Measurements from ENCODE around the gene SNIP1.
"Not testable (repeated sequence)": the region's sequence is repeated elsewhere in the genome, so short reads cannot be mapped to it uniquely, and the experiment has no call there.

SNIP1 gene

DNA sequence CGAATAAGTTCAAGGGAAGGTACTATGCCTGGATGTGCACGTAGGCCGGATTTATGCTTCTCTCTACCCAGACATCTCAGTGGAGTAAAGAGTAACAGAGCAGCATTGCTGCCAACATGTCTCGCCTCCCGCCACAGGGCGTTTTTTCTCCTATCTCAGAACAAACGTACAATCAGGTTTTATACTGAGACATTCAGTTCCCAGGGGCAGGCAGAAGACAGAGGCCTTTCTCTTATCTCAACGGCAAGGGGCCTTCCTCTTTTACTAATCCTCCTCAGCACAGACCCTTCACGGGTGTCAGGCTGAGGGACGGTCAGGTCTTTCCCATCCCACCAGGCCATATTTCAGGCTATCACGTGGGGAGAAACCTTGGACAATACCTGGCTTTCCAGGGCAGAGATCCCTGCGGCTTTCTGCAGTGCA is 5.9 kb upstream of the SNIP1 start:
- not testable (repeated sequence) for FAIRE-seq; DNase-seq (ENCODE audit: low spot score)

- no peak for DNase-seq (ENCODE audit: low spot score)
- FAIRE-seq, result no peak
Observed at GRCh38 chr1:37559080-37559479, 5.0 kb upstream of the SNIP1 start.

- FAIRE-seq (no peak), DNase-seq (ENCODE audit: low spot score) (no peak)
Observed at GRCh38 chr1:37558411-37558810, 4.3 kb upstream of the SNIP1 start.

GRCh38 chr1:37557402-37557801 is 3.3 kb upstream of the SNIP1 start:
- FAIRE-seq, result no peak
- DNase-seq (ENCODE audit: low spot score), result no peak

DNA sequence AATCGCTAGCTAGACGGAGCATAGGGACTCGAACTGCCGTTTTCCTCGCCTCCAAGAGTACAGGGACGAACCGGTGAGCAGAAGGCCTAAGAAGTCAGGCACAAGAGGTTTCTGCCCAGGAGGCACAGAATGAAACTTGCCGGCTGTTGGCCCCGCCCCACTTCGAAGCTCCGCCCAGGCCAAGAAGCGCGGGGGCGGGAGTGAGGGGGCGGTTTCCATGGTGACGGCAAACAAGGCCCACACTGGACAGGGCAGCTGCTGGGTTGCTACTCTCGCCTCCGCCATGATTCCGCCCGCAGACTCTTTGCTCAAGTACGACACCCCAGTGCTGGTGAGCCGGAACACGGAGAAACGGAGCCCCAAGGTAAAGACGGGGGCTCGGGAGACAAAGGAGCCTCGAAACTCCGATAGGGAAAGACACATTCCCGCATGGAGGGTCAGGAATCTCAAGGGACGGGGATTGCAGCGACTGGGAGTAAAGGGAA is 2.7 kb upstream of the SNIP1 start, which contains the start of gene DNALI1:
TSS of gene DNALI1 (plus strand) at position 229 of the 485 bp plus-strand sequence. CDS start at position 284, 55 bp downstream.
- no peak for FAIRE-seq
- DNase-seq (ENCODE audit: low spot score), result peak; percentile 55

GRCh38 chr1:37553598-37553926 is 531 bp downstream of the SNIP1 start:
- DNase-seq (ENCODE audit: low spot score) (no peak), FAIRE-seq (no peak)

GRCh38 chr1:37549341-37549740 is 4.8 kb downstream of the SNIP1 start:
- no peak for DNase-seq (ENCODE audit: low spot score)
- FAIRE-seq, result no peak

- DNase-seq (ENCODE audit: low spot score) (no peak), FAIRE-seq (no peak)
Observed at GRCh38 chr1:37545019-37545418, 9.1 kb downstream of the SNIP1 start.

DNA sequence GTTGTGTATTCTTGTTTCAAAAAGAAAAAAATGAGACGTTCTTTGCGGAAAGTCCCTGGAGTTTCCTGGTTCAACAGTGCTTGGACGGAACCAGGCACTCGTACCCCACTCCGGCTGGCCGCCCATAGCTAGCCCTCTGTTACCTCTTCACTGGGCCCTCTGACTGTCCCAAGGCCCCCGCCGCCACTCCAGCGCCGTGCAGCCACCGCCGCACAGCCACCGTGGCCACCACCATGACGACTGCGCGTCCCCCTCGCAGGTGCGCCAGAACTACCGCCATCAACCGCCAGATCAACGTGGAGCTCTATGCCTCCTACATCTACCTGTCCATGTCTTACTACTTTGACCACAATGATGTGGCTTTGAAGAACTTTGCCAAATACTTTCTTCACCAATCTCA is 9.6 kb downstream of the SNIP1 start:
- DNase-seq (ENCODE audit: low spot score) (no peak), FAIRE-seq (no peak)

GRCh38 chr1:37540036-37540785 is 13.9 kb downstream of the SNIP1 start:
- FAIRE-seq (no peak), DNase-seq (ENCODE audit: low spot score) (no peak)

- not testable (repeated sequence) for FAIRE-seq; DNase-seq (ENCODE audit: low spot score)
Observed at GRCh38 chr1:37539154-37539553, 14.9 kb downstream of the SNIP1 start.

- no peak for FAIRE-seq
- DNase-seq (ENCODE audit: low spot score), result no peak
Observed at GRCh38 chr1:37537378-37537777, 16.7 kb downstream of the SNIP1 start.

- DNase-seq (ENCODE audit: low spot score) (no peak), FAIRE-seq (no peak)
Observed at GRCh38 chr1:37533317-37534093, 20.6 kb downstream of the SNIP1 start.

- FAIRE-seq; DNase-seq (ENCODE audit: low spot score): not testable (repeated sequence)
Observed at GRCh38 chr1:37532418-37533156, 21.5 kb downstream of the SNIP1 start.

DNA sequence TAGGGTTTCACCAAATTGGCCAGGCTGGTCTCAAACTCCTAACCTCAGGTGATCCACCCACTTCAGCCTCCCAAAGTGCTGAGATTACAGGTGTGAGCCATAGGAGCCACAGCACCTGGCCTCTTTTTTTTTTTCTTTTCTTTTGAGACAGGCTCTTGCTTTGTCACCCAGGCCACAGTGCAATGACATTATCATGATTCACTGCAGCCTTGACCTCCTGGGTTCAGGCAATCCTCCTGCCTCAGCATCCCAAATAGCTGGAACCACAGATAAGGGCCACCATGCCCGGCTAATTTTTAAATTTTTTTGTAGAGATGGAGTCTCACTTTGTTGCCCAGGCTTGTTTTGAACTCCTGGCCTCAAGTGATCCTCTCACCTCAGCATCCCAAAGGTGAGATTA is 24.2 kb downstream of the SNIP1 start:
- DNase-seq (ENCODE audit: low spot score); FAIRE-seq: not testable (repeated sequence)

DNA sequence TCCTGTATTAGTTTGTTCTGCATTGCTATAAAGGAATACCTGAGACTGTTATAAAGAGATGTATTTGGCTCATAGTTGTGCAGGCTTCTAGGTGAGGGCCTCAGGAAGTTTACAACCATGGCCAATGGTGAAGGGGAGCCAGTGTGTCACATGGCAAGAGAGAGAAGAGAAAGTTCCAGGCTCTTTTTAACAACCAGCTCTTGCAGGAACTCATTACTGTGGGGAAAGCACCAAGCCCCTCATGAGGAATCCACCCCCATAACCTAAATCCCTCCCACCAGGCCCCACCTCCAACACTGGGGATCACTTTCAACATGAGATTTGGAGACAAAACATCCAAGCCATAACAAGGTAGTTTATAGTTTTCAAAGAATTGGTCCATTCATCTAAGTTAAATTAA is 34.5 kb downstream of the SNIP1 start:
- DNase-seq (ENCODE audit: low spot score) (no peak), FAIRE-seq (no peak)

DNA sequence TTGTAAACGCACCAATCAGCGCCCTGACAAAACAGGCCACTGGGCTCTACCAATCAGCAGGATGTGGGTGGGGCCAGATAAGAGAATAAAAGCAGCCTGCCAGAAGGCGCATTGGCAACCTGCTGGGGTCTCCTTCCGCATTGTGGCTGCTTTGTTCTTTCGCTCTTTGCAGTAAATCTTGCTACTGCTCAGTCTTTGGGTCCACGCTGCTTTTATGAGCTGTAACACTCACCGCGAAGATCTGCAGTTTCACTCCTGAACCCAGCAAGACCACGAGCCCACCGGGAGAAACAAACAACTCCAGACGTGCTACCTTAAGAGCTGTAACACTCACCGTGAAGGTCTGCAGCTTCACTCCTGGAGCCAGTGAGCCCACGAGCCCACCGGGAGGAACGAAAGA is 35.2 kb downstream of the SNIP1 start:
- not testable (repeated sequence) for DNase-seq (ENCODE audit: low spot score); FAIRE-seq

- not testable (repeated sequence) for FAIRE-seq; DNase-seq (ENCODE audit: low spot score)
Observed at GRCh38 chr1:37518241-37518640, 35.9 kb downstream of the SNIP1 start.

- FAIRE-seq, result no peak
Observed at GRCh38 chr1:37517569-37517968, 36.5 kb downstream of the SNIP1 start.

DNA sequence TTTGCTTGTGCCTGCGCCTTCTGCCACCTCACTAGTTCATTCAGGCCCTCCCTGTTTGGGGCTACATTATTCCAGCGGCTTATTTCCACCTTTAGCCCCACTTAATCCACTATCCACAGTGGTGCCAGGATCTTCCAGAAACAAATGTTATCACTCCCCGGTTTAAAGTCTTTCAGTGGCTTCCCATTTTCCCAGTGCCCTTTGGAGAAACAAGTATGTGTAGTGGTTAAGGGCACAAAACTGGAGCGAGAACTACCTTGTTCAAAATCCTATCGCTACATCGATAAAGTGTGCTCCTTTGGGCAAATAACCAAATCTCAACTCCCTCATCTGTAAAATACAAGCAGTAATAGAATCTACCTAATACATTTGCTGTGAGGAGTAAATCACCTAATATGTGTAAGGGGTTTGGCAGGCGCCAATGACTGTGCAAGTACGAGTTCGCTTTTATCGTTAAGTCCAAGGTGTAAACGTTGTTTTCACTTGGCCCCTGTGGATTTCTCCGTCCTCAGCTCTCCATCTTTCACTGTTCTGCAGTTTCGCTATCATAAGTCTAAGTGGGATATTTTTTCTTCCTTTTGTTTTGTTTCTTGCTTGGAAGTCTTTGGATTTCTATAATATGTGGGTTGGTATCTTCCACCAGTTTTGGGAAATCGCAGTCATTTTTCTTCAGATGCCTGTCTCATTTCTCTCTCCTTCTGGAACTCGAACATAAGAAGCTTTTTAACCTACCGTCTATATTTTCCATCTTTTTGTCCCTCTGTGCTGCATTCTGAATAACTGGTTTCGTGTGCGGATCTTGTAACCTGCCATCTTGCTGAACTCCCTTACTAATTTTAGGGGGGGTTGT is 38.7 kb downstream of the SNIP1 start:
- DNase-seq (ENCODE audit: low spot score) (no peak), FAIRE-seq (no peak)

More at GRCh38 chr1:37517569-37517968, 36.5 kb downstream of the SNIP1 start:
- DNase-seq (ENCODE audit: low spot score), result no peak

Data from urothelium cell line (cell line).